Hematopoietic multipotent progenitor cell treated with erythropoietin and hydrocortisone succinate and interleukin-3 and kit ligand, for 15 days (in vitro differentiated cells): ENCODE data around the gene CADPS.

ENCODE experiments used
- DNase-seq: peaks from one replicate; pipeline ENCODE4 v3.0.0-alpha.2; 2015; ENCODE audit warnings: low spot score

CADPS gene

DNA sequence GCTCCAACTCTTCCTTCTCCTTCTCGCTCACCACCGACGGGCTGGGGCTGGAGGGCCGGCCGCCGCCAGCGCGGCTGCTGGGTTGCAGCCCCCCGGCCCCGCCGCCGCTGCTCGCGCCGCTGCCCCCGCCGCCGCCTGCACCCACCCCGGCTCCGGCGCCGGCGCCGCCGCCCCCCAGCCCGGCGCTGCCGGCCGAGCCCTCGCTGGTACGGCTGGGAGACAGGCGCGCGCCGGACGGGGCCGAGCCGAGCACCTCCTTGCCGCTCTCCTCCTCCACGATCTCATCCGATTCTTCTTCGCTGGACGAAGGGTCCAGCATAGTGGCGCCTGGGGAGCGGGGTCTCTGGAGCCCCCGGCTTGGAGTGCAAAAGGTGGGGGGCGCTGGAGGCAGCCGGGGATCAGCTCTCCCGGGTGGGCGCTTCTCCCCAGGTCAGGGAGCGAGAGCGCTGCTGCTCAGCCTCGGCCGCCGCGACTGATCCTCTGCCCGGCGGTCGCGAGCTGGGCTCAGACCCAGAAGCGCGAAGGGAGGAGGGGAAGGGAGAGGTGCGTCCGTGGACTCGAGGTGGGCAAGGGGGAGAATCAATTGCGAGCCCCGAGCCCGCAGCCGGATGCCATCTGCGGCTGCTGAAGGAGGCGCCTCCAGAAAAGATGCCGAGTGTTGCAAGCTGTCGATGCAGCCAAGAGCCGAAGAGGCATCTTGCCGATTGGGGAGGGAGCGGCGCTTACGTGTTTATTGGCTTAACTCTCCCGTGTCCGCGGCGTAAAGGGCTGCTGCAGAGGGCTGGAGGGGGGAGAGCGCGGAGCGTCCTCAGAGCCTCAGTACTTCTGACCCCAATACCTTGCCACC, at the start of gene CADPS:
CADPS (minus strand) TSS at position 706 of the 847 bp plus-strand sequence; CDS start at position 319, 387 bp downstream.
- no peak for DNase-seq

DNA sequence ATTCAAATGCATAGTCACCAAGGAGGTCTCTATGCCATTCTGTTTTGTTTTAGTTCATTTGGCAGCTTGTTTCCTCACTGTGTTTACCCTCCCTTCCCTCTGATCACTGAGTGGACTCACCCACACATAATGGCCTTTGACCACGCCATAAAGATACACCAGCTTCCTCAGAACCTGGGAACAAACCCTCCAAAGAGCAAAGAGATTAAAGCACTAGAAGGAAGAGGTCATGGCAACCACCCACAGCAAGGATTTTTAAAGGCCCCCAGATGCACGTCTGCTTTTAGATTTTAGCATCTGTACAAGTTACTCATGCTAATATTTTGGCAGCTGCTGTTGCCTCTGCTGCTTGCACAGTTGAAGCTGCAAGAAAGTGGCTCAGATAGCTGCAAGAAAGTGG, 47.9 kb upstream of the CADPS start:
- DNase-seq: no peak

DNA sequence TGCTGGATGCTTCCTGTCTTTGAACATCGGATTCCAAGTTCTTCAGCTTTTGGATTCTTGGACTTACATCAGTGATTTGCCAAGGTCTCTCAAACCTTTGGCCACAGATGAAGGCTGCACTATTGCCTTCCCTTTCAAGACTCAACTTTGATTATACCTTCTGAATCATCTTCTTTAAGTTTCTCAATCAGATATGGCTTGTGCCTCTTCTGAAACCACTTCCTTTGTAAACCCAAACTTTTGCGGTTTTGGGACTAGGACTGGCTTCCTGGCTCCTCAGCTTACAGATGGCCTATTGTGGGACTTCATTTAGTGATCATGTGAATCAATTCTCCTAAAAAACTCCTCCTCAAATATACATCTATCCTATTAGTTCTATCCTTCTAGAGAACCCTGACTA, 47.1 kb upstream of the CADPS start:
- DNase-seq: no peak

GRCh38 chr3:62920466-62920784, 45.2 kb upstream of the CADPS start:
- DNase-seq: no peak

DNA sequence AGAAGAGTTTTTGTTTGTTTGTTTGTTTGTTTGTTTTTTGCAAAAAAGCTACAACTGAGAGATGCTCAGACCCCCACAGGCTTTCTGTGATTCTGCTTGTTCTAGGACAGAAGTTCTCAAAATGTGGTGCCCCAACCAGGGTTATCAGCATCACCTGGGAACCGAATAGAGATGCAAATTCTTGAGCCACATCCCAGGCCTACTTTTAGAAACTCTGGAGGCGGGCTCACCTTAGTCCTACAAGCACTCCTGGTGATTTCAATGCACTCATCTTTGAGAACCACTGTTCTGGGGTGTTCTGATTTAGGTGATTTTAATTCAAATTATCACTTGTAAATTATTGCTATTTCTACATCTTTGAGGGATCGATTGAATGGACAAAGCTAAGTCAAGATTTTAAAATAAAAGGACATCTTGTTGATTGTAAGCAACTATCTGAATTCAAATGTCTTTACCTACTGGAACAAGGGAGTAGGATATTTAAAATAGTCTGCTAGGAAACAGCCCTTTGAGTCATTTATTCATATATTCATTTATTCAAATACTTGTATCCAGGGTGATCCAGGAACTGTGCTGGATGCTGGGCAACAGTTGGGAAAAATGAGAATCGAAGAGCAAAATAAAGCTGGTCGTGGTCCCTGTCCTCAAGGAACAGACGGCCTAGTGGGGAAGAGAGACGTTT, 44.7 kb upstream of the CADPS start:
- DNase-seq: no peak

DNA sequence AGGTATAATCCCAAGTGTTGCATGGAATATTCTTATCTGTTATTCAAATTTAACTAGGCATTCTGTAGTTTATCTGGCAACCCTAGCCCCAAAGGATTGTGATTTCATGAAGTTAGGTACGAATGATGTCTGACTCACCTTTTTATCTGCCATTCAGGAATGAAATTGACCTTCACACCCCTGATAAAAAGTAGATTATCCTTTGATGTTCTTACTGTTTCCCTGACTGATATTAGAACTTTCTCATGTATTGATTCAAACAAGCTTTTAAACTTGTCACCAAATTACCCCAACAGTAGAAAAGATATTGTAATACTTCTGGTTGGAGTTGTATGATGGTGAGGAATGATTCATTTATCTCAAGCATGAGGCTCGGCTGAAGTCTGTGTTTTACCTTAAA, 43.6 kb upstream of the CADPS start:
- DNase-seq: no peak

DNA sequence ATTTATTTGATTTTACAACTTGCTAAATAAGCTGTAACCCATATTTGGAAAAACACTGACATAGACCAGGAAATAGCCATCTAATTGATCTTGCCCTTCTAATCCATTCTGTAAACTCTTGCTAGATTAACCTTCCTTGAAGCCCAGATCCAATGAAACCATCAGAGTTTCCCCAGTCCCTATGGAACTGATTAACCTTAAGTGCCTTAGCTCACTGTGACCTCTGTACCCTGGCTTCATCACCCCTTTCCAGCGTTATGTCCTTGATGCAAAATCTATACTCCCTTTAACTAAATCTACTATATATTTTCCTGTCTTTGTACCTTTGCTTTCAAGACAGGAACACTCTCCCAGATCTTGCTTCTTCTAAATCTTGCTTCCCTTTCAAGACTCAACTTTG, 42.9 kb upstream of the CADPS start:
- DNase-seq: no peak

GRCh38 chr3:62911526-62911925, 36.3 kb upstream of the CADPS start:
- DNase-seq: no peak

GRCh38 chr3:62905331-62905730, 30.1 kb upstream of the CADPS start:
- no peak for DNase-seq

DNA sequence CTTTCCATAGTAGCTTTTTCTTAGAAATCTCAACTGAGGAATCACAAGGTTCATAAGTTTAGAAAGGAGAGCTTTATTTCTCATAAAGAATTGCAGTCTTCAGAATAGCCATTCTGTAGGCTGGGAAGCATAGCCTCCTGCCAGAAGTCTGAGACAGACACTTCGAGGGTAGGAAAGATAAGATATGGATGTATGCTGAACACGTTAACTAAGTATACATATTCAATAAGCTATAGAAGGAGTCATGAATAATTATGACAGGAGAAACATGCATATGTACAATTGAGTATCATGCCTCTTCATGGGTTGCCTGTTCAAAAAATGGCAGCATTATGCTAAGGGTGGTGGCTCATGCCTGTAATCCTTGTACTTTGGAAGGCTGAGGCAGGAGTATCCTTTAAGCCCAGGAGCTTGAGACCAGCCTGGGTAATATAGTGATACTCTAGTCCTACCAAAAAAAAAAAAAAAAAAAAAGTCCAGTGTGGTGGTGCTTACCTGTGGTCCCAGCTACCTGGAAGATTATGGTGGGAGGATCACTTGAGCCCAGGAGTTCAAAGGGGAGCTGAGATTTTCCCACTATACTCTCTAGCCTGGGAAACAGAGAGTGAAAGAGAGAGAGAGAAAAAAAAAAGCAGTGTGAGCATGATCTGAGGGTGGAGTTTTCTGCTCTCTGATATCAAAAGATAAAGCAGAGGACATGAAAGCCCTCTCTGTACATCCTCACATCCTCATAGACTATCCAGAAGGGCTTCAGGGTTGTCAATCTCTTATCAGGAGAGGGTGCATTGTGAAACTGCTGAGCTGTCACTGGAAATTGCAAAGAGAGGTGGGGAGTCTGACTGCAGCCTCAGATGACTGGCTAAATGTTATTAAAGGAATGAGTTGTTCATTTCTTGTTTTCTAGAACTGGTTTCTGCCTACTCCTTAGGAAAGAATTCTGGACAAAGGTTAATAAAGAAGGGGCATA, 23.6 kb upstream of the CADPS start:
- DNase-seq: no peak

- no peak for DNase-seq
Observed at GRCh38 chr3:62895901-62896300, 20.7 kb upstream of the CADPS start.

- DNase-seq: no peak
Observed at GRCh38 chr3:62892951-62893350, 17.7 kb upstream of the CADPS start.

DNA sequence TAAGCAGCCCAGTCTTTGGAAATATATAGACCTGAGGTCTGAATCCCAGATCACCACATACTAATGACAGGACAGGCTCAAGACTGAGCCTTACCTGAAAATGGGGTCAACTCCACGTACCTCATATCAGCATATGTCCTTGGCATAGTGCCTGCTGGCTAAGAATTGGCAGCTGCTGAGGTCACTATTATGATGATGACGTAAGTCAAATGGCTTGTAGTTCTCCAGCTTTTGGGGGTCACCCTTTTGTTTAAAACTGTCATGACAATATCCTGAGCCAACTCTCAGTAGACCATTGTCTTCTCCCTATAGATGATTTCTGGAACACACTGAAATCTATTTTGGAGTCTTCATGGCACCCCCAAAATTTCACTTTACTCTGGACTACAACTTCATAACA, 16.8 kb upstream of the CADPS start:
- no peak for DNase-seq

DNA sequence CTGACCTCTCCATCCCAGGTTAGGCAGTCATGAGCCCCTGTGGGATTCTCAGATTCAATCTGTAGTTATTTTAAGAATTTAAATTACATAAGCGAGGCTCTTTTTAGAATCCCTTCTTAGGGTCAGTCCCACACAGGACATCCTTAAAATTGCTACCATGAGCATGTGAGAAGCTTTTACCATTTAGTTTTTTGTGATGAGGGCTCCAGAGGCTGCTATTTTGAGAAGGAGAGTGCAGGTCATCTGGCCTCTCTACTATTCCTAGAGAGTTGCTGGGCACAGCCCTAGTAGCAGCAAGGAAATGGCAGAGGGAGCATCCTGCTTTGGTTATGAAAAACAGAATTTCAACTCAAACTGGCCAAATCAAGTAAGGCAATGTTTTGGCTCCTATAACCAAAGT, 13.6 kb upstream of the CADPS start:
- no peak for DNase-seq

DNA sequence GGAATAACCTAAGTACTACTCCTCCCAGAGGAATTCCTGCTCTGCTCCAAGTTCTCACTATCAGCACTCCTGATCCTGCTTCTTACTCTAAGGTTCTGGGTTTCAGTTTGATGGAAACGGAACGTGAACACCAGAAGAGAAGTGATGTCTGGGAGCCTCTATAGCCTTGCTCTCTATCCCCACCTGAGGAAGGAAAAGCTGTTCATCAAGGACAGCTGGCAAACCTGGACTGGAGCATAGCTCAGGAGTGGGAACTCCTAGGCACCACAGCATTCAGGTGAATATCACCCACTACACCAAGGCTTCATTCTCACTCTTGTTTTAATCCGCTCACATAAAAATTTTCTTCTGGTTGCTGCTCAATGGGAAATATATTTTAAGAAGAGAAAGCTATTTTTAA, 13.0 kb upstream of the CADPS start:
- no peak for DNase-seq

DNA sequence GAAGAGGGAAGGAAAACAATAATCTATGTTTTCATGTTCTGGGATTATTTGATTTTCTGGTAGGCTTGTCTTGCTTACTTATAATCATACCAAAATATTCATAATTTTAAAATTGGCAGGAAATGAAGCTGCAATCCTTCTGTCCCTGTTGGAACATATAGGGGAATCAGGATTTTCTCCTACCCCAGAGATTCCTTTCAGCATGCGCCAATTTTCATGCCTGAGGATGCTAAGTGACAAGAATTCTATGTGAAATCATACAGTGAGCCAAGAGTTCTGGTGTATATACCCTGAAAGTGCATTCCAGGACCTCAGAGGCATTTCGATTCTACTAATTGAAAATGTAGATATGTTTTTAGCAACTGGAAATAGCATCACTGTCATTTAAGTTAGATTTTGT, 9.9 kb upstream of the CADPS start:
- DNase-seq: no peak

GRCh38 chr3:62884096-62884870, 9.1 kb upstream of the CADPS start:
- no peak for DNase-seq

GRCh38 chr3:62882676-62883200, 7.5 kb upstream of the CADPS start:
- DNase-seq: no peak

GRCh38 chr3:62876064-62876463, 848 bp upstream of the CADPS start:
- DNase-seq: no peak

DNA sequence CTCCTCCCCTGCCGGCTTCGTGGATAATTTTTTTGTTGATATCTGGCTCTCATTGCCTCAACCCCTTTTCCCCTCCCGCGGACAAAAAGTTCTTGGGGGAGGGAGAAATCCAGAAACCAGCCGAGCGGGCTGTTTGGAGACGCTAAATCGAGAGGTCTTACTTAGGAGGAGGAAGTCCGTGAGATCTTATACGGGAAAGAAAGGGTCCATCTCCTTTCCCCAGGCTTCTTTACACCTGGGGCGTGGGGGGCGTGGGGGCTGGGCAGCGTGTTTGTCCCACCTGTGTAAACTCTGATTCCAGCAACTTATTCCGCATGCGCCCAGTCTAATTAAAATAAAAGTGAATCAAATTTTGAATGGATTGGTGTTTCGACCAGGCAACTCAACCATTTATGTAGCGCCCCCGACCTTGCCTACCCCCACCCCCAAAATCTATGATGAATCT, 364 bp upstream of the CADPS start:
- no peak for DNase-seq
